HUES6 (cell line): ENCODE data around the gene RFTN2.
"Not testable (repeated sequence)": the region's sequence is repeated elsewhere in the genome, so short reads cannot be mapped to it uniquely, and the experiment has no call there.

ENCODE experiments used
- H3K27ac ChIP-seq: 2 replicates; pipeline ENCODE4 v1.7.0; 2013; ENCODE audit warnings: low read depth, mild to moderate bottlenecking, low read length, inconsistent platforms
- H3K27me3 ChIP-seq: 2 replicates; pipeline ENCODE4 v1.6.1; 2013; ENCODE audit warnings: low read length; ENCODE audit not compliant: control insufficient read depth, insufficient read depth
- H3K36me3 ChIP-seq: 2 replicates; pipeline ENCODE4 v1.6.1; 2013; ENCODE audit warnings: low read length; ENCODE audit not compliant: control insufficient read depth, insufficient read depth
- H3K4me1 ChIP-seq: 2 replicates; pipeline ENCODE4 v1.6.1; 2013; ENCODE audit warnings: low read length; ENCODE audit not compliant: control insufficient read depth, insufficient read depth
- H3K4me3 ChIP-seq: 2 replicates; pipeline ENCODE4 v1.5.1; 2013; ENCODE audit warnings: low read depth, low read length
- H3K9ac ChIP-seq: one replicate; pipeline ENCODE4 v1.6.1; 2013; ENCODE audit warnings: mild to moderate bottlenecking, low read length
- H3K9me3 ChIP-seq: 2 replicates; pipeline ENCODE4 v1.6.1; 2013; ENCODE audit warnings: low read depth, low read length; ENCODE audit not compliant: control insufficient read depth, insufficient read depth

RFTN2 gene, protein sequence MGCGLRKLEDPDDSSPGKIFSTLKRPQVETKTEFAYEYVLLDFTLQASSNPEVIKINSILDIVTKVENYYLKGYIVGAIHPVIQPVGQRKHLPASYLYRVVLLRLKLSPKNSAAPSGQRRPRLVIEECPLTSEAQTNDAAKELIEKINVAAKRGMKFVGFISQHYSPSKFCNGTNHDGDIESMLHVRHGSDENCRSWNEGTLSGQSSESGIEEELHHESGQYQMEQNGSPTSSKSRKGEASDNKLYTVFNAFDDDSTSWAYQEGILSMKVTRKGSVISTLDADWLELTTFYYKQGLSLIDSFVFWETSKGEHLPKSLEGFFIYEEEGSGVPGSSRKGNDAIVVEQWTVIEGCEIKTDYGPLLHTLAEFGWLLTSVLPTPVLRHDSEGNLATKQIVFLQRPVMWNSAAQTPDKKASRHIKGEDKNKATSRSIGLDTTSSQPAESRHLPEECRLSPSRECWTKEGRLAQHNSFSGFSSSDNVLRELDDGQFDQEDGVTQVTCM

GRCh38 chr2:197675246-197675645, at the start of gene RFTN2:
Gene RFTN2, minus strand, starts transcription at chr2:197675587. Its CDS starts 129 bp downstream, at chr2:197675458.
- H3K27ac ChIP-seq = 0 out of 2 replicates have a peak within 1 kb of the TSS, but pooled peaks have one; percentile 47
- H3K4me1 ChIP-seq = peaks cover 22% of the 10 kb centered on the region
- no peaks in the 10 kb centered on the region for H3K9me3 ChIP-seq
- H3K36me3 ChIP-seq = no peaks in the 10 kb centered on the region
- H3K9ac ChIP-seq = peak within 1 kb of the TSS; percentile 21
- H3K4me3 ChIP-seq = peak within 1 kb of the TSS; percentile 57
- H3K27me3 ChIP-seq = no peaks in the 10 kb centered on the region

GRCh38 chr2:197717863-197718262, 42.5 kb upstream of the RFTN2 start:
- H3K27ac ChIP-seq = no peak overlapping the region
- no peaks in the 10 kb centered on the region for H3K27me3 ChIP-seq
- H3K4me1 ChIP-seq = no peaks in the 10 kb centered on the region
- no peak overlapping the region for H3K9ac ChIP-seq
- no peaks in the 10 kb centered on the region for H3K9me3 ChIP-seq
- peaks cover 16% of the 10 kb centered on the region for H3K36me3 ChIP-seq
- no peak overlapping the region for H3K4me3 ChIP-seq

GRCh38 chr2:197713271-197713670, 37.9 kb upstream of the RFTN2 start:
- H3K9me3 ChIP-seq = no peaks in the 10 kb centered on the region
- no peak overlapping the region for H3K4me3 ChIP-seq
- H3K4me1 ChIP-seq = peaks cover 17% of the 10 kb centered on the region; the same call in 1 of the 2 replicates
- no peaks in the 10 kb centered on the region for H3K27me3 ChIP-seq
- peaks cover 47% of the 10 kb centered on the region for H3K36me3 ChIP-seq
- no peak overlapping the region for H3K27ac ChIP-seq
- H3K9ac ChIP-seq = no peak overlapping the region

GRCh38 chr2:197711578-197711977, 36.2 kb upstream of the RFTN2 start:
- Histone ChIP-seq H3K27ac (no peak overlapping the region), H3K27me3 (no peaks in the 10 kb centered on the region), H3K36me3 (peaks cover 49% of the 10 kb centered on the region), H3K9ac (no peak overlapping the region), H3K4me3 (no peak overlapping the region), H3K9me3 (no peaks in the 10 kb centered on the region), H3K4me1 (peaks cover 20% of the 10 kb centered on the region; the same call in 1 of the 2 replicates)

DNA sequence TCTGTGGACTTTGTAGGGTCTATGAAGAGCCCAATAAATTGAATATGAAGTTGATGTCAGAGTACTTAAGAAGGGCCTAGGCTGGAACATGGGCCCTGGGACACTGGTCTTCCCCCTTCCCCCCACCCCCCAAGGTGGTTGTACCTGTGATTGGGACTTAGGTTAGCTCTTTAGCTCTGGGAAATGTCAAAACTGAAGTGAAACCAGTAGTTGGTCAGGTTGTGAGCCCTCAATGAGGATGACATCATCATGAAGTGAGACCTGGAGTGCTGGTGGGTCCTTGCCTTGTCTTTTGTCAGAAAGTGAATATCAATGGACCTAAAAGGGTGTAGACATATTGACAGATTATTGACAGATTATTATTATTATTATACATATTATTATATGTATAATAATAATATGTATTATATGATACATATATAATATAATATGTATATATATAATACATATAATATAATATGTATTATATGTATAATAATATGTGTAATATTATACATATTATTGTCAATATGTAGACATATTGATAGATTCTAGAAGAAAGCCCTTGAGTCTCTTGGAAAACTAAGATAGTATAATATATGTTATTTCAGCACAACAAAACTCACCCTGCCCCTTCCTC, 35.1 kb upstream of the RFTN2 start:
- no peak overlapping the region for H3K4me3 ChIP-seq
- H3K36me3 ChIP-seq = peaks cover 44% of the 10 kb centered on the region
- H3K27ac ChIP-seq = no peak overlapping the region
- H3K9me3 ChIP-seq = no peaks in the 10 kb centered on the region
- no peaks in the 10 kb centered on the region for H3K27me3 ChIP-seq
- H3K9ac ChIP-seq = no peak overlapping the region
- H3K4me1 ChIP-seq = peaks cover 20% of the 10 kb centered on the region; the same call in 1 of the 2 replicates

DNA sequence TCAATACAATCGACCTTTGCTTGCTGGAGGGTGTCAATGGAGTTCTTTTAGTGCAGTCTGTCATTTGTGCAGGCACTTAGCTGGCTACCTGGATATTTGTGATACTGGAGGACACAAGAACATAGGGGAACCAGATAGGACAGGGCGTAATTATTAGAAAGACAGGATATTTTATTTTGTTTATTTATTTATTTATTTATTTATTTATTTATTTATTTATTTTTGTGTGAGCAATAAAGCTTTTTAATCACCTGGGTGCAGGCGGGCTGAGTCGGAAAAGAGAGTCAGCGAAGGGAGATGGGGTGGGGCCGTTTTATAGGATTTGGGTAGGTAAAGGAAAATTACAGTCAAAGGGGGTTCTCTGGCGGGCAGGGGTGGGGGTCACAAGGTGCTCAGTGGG, 33.8 kb upstream of the RFTN2 start:
- Histone ChIP-seq H3K36me3 (peaks cover 40% of the 10 kb centered on the region), H3K4me3 (peak overlapping the region; percentile 92), H3K4me1 (peaks cover 20% of the 10 kb centered on the region)
- H3K27ac ChIP-seq, H3K9me3 ChIP-seq, H3K9ac ChIP-seq, H3K27me3 ChIP-seq: not testable (repeated sequence)

GRCh38 chr2:197708331-197708730, 32.9 kb upstream of the RFTN2 start:
- Histone ChIP-seq H3K9me3 (no peaks in the 10 kb centered on the region), H3K27ac (no peak overlapping the region), H3K4me1 (peaks cover 20% of the 10 kb centered on the region), H3K27me3 (no peaks in the 10 kb centered on the region), H3K9ac (no peak overlapping the region), H3K36me3 (peaks cover 34% of the 10 kb centered on the region), H3K4me3 (peak overlapping the region; percentile 92)

DNA sequence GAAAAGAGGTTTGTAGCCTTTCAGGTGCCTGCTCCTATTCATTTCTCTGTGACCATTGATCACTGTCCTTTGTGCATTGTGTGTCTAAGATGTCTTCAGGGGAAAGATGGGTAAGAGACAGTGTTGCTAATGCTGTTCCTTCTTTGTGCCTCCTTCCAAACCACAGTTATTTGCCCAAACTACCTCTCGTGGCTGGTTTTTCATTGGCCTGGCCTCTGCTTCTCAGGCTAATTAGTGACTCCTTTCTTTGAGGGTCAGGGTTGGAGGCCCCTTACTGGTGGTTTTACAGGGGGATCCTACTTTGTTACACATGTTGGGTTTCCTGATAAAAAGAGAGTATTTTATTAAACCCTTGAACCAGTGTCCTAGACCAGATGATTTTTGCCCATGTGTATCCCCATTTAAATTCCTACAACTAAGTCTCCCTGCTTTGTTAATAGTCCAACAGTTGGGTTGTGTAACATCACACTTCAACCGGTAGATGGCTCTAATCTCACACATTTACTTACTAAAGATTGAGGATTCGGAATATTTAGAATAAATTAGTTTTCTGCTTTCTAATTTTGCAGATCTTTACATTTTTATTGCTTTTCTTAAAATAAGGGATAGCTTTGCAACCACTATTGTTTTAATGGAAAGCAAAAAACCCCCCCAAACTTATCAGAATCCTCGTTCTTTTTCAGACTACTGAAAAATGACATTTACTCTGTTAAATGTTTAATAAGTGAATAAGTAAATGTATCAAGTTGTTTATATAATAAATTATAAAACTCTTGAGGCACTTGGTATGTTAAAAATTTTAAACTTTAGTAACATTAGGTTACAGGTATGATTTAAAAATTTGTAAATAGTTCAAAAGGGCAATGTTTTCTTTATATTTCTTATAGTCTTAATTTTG, 32.2 kb upstream of the RFTN2 start:
- peaks cover 33% of the 10 kb centered on the region for H3K36me3 ChIP-seq
- H3K4me1 ChIP-seq = peaks cover 20% of the 10 kb centered on the region
- H3K27ac ChIP-seq = no peak overlapping the region
- H3K9ac ChIP-seq = peak overlapping the region; percentile 85
- no peaks in the 10 kb centered on the region for H3K27me3 ChIP-seq
- H3K9me3 ChIP-seq = no peaks in the 10 kb centered on the region
- peak overlapping the region; percentile 92 for H3K4me3 ChIP-seq

DNA sequence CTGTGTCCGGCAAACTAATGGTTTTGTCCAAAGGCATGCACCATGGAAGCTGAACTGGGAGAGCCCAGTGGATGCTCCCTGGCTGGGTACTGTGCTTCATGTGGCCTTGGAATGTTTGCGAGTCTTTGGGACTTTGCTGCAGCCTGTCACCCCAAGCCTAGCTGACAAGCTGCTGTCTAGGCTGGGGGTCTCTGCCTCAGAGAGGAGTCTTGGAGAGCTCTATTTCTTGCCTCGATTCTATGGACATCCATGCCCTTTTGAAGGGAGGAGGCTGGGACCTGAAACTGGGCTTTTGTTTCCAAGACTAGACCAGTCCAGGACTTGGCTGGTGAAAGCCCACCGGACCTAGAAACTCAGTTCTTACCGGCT, 31.4 kb upstream of the RFTN2 start:
- H3K27ac ChIP-seq = no peak overlapping the region

DNA sequence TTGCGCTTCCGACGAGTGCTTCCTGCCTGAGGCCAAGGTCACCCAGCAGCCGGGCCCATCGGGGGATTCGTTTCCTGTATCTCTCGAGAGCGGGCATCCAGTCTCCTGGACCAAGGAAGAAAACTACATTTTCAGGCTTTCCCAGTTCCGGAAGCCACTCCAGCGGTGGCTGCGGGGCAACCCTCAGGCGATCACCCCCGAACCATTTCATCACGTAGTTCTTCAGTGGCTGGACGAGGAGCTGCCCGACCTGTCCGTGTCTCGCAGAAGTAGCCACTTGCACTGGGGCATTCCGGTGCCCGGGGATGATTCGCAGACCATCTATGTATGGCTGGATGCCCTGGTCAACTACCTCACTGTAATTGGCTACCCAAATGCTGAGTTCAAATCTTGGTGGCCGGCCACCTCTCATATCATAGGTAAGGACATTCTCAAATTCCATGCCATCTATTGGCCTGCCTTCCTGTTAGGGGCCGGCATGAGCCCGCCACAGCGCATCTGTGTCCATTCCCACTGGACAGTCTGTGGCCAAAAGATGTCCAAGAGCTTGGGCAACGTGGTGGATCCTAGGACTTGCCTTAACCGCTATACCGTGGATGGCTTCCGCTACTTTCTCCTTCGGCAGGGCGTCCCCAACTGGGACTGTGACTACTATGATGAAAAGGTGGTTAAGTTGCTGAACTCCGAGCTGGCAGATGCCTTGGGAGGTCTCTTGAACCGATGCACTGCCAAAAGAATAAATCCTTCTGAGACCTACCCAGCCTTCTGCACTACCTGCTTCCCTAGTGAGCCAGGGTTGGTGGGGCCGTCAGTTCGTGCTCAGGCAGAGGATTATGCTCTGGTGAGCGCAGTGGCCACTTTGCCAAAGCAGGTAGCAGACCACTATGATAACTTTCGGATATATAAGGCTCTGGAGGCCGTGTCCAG, 30.8 kb upstream of the RFTN2 start:
- Histone ChIP-seq H3K9me3 (no peaks in the 10 kb centered on the region), H3K36me3 (peaks cover 24% of the 10 kb centered on the region), H3K4me1 (peaks cover 20% of the 10 kb centered on the region), H3K9ac (peak overlapping the region; percentile 85), H3K27me3 (no peaks in the 10 kb centered on the region), H3K4me3 (peak overlapping the region; percentile 92), H3K27ac (peak overlapping the region; percentile 60; the same call in 1 of the 2 replicates)

More for the DNA sequence above, 31.4 kb upstream of the RFTN2 start:
- H3K9ac ChIP-seq = peak overlapping the region; percentile 85
- H3K4me1 ChIP-seq = peaks cover 20% of the 10 kb centered on the region
- peak overlapping the region; percentile 92 for H3K4me3 ChIP-seq
- peaks cover 30% of the 10 kb centered on the region for H3K36me3 ChIP-seq
- no peaks in the 10 kb centered on the region for H3K27me3 ChIP-seq
- no peaks in the 10 kb centered on the region for H3K9me3 ChIP-seq
